GM23248 (cell line): ENCODE results near the gene PAK4.

ENCODE experiments used
- EZH2 ChIP-seq: fragments of 200-600 bp; sonication (generic); IDR thresholded peaks from 2 replicates; pipeline ENCODE4 v1.6.1; 2018; ENCODE audit warnings: antibody characterized with exemption, mild to moderate bottlenecking; ENCODE audit not compliant: insufficient read depth, poor library complexity, severe bottlenecking
- EZH2phosphoT487 ChIP-seq: fragments of 200-600 bp; sonication (generic); IDR thresholded peaks from 2 replicates; pipeline ENCODE4 v1.6.1; 2018; ENCODE audit warnings: antibody characterized with exemption, moderate library complexity, mild to moderate bottlenecking, low read depth; ENCODE audit not compliant: insufficient read depth

GRCh38 chr19:39187552-39187943 lies 62.0 kb downstream of the PAK4 start:
- TF ChIP-seq EZH2phosphoT487, result no peak
- TF ChIP-seq EZH2, result no peak
